Stimulated activated CD8-positive, alpha-beta memory T cell treated with anti-CD3 and anti-CD28 coated beads, Interleukin-4, amount 100 ng/mL, for 48 hours (primary cell): ENCODE data around the gene MT2A.

Experiments used
- DNase-seq: peaks from one replicate; pipeline ENCODE4 v3.0.0-alpha.2; 2020

Gene MT2A

DNA sequence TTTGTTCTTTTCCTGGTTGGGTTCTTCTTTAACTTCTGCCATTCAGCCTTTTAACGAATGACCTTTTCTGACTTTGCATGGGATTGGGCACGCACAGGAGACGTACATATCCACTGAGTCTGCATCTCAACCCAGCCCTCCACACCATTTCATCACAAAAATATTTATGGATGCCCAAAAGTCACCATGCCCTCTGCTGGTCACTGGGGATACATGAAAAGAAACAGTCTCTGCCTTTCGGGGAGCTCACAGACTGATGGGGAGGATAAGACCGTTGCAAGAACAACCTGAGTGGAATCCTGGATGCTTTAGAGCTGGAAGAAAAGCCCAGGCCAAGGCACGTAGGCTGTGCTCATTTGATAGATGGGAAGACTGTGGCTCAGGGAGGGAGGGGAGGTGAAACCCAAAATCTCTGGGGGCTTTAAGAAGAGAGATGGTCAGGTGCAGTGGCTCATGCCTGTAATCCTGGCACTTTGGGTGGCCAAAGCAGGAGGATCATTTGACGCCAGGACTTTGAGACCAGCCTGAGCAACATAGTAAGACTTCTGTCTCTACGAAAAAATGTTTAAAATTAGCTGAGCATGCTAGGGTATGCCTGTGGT lies 7.9 kb upstream of the MT2A start:
- peak; percentile 45 for DNase-seq

DNA sequence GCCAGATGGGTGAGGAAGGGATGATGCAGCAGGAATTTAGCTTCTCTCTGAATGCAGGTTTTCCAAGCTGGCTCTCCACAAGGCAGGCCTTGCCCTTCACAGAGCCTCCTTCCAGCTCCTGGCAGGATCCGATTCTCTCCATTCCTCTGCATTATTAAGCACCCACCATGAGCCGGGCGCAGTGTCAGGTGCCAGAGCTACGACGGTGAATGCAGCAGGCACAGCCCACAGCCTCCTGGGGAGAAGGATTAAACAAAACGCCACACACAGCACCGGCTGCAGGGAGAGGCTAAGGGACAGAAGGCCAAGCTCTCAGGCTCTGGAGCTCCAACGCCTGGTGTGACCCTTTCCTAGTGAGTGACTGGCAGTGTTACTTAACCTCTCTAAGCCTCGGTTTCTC lies 7.1 kb upstream of the MT2A start:
- DNase-seq = peak; percentile 12

DNA sequence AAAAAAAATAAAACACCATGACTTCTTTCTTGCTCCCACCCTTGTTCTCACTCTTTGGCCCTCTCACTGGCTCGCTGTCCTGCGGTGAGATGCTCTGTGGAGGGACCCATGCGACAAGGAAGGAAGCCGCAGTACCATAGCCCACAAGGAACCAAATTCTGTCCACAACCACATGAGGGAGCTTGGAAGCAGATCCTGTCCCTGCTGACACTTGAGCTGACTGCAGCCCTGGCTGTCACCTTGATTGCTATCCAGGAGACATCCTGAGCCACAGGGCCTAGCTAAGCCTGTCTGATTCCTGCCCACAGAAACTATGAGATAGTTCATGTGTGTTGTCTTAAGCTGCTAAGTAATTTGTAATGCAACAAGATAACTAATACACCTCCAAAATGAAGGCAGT lies 4.8 kb upstream of the MT2A start:
- DNase-seq = no peak

DNA sequence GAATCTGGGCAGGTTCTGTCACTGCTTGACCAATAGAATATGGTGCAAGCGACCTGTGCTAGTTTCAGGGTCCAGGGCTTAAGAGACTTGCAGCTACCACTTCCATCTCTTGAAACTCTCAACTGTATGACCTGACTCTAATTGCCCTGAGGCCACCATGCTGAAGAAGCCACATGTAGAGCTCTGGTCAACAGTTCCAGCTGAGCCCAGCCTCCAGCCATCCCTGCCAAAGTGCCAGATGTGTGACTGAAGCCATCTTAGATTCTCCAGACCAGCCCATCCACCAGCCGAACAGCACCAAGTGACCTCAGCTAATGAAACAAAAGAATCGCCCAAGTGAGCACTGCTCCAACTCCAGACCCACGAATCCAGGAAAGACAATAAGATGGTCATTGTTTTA lies 3.4 kb upstream of the MT2A start:
- no peak for DNase-seq

DNA sequence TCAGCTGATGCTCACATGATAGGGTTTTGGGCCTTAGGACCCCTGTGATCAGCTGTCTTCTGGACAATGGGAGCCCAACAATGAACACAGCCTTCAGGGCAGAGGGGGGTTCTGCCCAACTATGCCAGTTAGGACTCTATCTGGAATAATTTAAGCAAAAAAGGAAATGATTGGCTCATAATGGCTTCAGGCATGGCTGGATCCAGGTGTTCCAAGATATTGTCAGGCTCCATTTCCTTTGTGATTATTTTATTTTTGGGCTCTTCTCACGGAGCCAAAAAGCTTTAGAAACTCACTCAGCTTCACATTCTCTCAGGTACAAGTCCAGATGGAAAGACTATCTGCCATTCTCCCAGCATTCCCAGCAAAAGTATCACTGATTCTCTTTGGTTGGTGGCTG lies 2.9 kb upstream of the MT2A start:
- no peak for DNase-seq

DNA sequence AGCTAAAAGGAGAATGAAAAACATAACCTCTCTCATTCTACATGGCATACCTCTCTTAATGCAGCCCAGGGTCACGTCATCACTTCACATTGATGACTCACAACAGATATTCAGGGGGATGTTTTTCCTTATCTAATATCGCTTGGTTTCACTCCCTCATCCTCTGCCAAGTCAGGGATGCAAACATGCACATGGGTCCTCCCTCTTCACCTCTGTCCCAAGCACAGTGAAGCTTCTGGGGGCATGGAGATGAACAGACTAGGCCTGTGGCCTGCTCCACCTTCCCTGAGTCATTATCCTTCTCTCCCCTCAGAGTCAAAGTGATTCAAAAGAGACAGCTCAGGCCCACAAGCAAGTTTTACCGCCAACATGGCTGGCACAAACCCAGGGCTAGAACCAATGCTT lies 2.3 kb upstream of the MT2A start:
- DNase-seq = no peak

DNA sequence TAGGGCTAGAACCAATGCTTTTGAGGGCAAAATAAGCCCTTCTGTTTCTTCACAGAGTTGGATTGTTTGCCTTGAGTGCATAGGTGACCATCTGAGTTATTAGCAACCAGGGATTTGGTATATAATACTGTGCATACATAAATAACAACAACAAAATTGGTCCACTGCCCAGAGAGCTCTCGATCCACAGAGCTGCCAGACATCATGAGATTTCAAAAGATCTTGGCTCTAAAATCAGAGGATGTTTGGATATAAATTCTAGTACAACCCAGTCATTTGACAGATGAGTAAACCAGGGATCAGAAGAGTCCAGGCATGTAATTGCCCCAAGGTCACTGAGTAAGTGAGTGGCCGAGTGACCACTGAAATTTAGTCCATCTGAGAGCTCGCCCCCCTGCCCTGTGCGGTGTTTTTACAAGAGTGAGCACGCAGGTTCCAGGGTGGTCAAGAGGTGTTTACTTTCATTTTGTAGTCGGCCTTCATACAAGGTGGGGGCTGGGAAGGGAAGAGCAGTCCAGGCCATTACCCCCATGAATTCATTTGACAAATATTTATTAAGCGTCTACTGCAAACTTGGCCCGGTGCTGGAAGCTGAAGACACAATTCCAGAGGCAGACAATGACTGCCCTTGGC lies 1.8 kb upstream of the MT2A start:
- no peak for DNase-seq

DNA sequence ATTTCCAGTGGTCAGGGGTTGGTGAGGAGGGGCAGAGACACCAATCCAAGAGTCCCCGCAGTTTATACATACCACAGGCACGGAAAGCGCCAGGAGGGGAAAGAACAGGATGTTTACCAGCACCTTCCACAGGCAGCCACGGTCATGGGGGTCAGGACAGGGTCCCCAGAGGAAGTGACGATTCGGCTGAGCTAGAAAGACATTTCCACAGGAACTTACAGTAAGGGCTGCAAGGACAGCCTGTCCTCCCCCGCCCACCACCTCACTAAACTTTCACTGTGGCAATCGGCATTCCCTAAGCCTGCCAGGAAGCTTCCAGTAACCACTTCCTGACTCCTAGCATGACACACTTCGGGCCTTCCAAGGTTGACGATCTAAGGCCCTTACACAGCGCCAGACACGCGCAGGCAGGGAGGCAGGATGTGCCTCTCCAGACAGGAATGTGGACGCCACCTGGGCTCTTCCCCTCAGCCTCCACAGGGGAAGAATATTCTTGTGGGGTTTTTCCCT lies 1.2 kb upstream of the MT2A start:
- peak; percentile 34 for DNase-seq

DNA sequence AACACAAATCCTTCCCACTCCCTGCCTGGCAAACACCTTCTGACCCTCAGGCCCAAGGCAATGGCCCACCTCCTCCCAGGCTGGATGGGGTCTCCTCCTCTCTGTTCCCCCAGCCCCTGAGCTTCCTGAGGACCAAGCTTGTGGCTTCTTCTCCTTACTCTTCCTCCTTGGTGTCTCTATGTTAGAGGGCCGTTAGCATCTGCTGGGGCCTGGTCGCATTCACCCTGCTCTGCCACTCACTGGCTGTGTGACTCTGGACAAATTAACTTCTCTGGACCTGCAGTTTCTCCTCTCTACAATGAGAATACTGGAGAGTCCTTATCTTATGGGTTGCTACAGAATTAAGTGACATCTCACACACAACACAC lies 725 bp upstream of the MT2A start:
- DNase-seq = no peak

DNA sequence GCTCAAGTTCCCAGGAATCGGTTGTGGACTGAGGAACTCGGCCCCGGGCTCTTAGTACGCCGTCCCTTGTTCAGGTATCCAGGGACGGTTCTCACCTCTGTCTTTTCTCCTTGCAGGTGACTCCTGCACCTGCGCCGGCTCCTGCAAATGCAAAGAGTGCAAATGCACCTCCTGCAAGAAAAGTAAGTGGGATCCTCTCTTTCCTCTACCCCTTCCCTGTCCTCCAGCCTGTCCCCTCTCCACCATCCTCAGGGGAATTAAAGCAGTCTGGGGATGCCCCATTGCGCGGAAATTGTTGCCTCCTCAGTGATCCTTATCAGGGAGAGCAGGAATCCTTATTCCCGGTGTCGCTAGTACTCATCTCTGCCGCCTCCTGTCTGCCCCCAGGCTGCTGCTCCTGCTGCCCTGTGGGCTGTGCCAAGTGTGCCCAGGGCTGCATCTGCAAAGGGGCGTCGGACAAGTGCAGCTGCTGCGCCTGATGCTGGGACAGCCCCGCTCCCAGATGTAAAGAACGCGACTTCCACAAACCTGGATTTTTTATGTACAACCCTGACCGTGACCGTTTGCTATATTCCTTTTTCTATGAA lies 585 bp downstream of the MT2A start:
- DNase-seq = peak; percentile 51

DNA sequence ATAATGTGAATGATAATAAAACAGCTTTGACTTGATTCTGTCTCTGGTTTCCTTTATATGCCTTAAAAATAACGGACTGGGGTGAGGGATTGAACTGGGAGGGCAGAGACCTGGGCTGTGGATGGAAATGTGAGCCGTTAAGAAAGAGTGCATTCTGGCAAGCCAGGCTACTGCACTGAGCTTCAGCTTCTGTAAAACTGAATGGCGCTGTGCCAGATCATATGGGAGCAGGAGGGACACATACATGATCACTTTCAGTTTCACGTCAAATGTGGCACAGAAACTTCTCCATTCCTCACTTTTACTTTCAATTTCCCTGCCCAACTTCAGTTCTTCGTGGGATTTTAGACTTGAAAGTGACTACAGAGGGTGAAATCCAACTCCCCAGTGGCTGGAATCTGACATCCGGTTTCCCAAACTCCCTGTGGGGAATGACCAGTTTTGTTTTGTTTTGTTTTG lies 1.1 kb downstream of the MT2A start:
- DNase-seq = peak; percentile 82

DNA sequence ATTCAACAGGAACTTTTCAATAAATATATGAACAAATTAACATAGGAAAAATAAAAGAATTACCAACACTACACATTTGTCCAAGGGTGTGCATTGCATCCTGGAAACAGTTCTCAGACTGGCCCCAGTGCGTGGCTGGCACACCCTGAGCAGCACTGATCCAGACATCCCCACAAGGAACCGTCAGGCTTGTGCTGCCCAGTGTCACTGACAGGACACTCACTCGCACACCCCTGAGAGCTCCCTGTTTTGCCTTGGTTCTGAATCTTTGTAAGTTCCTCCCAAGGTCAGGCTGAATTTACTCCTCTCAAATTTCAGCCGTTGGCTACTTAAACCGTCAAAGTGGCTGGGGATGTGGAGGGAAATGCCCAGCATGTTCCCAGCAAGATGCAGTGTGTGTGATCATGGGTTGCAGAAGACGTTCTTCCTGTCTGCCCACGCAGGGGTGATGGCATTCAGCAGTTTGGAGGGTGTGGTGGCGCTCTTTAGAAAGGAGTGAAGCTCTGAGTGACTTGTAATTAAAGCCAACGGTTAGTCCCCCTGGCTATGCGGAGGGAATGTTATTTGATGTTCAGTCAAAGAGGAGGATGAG lies 1.7 kb downstream of the MT2A start:
- DNase-seq = peak; percentile 86

DNA sequence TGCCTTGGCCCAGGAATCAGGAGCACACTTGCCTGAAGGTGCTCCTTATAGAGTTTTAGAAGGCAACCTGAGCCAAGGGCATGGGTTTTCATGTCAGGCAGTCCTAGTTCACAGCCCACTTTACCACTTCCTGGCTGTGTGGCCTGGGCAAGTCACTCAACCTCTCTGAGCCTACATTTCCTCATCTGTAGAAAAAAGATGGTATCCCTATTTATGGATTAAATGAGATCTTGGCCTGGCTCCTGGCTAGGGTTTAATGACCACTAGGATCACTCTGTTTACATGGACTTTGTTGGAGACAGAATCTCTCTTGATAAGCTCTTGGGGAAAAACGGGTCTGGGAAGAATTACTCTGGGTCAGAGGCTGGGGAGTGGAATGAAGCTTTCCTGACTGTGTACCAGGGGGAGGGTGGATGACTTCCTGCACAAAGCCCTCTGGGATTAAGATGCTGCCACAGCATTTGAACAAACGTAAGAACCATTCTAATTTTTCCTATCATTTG lies 2.3 kb downstream of the MT2A start:
- no peak for DNase-seq

DNA sequence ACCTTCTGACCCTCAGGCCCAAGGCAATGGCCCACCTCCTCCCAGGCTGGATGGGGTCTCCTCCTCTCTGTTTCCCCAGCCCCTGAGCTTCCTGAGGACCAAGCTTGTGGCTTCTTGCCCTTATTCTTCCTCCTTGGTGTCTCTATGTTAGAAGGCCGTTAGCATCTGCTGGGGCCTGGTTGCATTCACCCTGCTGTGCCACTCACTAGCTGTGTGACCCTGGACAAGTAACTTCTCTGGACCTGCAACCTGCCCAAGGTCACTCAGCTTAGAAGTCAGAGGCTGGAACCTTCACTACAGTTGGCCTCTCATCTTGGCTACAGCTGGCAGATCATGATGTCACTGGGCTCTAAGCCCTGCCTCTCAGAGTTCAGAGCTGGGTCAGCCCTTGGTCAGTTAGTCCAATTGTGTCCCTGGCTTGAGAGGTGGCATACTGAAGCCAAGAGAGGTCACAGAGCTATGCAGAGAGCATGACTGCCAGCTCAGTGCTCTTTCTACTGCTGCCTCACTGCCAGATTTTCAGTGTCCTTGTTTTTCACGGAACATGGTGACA lies 3.0 kb downstream of the MT2A start:
- DNase-seq = peak; percentile 34

DNA sequence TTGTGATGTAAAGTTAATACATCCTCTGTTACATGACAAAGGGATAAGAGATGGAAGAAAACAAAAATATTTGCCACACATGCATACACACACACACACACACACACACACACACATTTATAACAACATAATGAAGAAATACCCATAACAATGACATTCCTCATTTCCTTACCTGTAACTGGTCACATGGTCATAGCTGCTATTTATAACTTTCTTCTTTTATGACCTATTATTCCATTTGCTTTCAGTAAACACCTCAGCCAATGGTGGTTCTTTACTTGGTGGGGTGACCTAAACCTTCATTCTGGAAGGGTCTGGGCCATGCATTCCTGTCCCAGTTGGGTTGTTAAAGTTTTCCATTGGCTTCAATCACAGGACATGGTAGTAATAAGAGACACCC lies 5.3 kb downstream of the MT2A start:
- no peak for DNase-seq

DNA sequence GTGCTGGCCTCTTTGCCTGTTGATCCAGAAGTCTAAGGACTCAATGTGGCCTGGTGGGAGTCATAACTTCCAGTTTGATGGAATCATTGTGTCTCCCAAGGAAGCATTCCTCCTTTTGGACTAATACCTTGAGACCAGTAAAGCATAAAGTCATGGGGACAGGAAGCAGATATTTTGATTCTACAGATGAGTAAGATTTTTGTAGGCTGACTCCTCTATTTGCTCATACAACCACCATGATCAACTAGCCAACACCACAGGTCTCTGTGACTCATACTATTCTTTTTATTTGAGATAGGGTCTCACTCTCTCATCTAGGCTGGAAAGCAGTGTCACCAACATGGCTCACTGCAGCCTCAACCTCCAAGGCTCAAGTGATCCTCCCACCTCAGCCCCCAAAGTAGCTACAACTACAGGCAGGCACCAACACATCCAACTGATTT lies 6.2 kb downstream of the MT2A start:
- DNase-seq = peak; percentile 62

DNA sequence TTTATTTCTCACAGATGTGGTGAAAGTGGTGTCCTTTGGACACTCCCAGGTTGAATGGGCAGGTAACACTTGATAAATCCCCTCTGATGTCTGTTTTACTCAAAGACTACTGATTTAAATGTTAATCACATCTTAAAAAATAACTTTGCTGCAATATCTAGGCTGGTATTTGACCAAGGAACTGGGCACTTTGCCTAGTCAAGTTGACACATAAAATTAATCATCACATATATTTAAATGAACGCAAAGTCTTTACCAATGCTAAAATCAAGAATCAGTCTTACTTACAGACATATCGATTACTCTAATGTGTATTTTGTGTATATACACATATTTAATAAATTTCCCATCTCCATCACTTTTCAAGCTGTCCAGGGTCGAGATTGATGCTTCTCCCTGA lies 7.0 kb downstream of the MT2A start:
- no peak for DNase-seq

DNA sequence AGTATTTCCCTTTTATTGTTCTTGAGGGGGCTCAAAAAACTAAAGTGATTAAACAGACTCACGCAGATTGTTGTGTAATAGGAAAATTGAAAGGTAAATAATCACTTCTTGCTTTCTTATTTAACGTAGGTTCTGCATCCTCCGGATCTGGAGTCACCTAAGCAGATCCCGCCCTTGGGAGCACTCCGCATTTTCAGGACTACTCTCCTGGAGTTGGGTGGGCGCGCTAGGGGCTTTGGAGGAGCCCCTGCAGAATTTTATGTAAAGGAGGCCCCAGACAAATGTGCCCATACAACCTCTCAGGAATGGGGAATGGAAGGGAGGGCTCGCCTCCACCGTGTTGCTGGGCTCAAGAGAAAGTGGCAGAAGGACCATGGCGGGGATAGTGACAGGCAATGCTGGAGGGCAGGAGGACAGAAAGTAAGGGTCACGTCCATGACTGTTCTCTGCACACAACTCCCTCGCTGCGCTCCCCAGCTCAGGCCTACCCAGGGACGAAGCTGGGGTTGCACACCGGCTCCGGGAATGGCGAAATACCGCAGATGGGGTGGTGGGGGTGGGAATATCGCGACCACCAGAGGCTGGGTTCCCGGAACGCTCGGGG lies 8.3 kb downstream of the MT2A start:
- DNase-seq = no peak

DNA sequence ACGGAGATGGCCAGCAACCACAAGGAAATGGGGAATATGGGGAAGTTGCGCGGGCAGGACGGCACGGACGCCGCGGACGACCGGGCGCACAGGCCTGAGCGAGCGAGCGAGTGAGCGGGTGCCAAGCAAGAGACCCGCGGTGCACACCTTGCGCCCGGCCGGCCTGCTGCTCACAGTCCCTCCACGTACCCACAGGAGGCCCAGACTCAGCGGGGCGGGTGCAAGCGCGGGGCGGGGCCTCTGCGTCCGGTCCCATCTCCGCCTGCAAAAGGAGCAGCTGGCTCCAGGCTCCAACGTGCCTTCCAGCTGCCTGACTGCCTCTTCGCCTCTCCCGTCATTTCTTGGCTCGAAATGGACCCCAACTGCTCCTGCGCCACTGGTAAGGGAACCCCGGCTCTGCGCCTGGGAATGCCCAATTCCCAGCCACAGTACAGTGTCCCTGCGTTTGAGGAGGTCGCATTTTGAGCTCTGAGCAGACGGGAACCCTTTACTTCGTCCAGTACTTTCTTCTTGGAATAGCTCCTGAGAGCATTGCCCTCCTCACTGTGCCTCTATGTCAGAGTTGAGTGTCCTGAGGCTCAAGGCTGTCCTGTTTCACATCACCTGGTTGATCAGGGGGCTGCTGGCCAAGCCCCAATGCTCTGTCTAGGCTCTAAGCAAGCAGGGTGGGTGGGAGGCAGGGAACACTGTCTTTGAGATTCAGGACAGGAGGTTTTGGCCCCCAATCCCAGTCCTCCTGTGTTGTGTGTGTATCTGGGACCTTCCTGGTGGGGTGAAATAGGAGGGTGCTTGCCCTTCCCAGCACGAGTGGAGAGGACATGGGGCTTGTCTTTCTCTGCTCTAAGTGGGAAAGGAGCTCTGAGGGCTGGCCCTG lies 9.1 kb downstream of the MT2A start:
- DNase-seq = peak; percentile 83

DNA sequence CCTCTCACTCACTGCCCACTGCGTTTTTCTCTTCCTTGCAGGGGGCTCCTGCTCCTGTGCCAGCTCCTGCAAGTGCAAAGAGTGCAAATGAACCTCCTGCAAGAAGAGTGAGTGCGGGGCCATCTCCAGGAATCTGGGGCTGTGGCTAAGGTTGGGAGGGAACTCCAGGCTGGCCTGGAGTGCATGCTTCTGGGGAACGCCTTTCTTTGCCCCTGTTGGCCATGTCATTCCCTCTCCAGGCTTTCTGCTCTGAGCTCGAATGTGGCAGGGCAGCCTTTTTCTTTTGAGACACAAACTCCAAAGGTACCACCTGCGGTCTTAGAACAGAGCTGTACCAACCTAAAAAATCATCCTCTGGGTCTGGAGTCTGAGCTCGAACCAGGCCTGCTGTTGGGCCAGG lies 9.8 kb downstream of the MT2A start:
- DNase-seq = no peak

DNA sequence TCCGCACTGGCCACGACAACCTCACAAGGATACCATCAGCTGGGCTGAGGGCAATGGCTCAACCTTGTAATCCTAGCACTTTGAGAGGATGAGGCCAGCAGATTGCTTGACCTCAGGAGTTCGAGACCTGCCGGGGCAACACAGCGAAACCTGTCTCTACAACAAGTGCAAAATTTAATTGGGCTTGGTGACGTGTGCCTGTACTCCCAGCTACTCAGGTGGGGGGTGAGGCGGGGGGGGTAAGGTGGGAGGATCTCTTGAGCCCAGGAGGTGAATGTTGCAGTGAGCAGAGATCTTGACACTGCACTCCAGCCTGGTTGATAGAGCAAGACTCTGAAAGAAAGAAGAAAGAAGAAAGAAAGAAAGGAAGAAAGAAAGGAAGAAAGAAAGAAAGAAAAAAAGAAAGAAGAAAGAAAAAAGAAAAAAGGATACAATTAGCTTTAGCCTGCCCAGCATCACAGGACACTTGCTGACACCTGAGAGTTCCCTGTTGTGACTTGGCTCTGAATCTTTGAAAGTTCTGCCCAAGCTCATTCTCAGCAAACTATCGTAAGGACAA lies 12.0 kb downstream of the MT2A start:
- DNase-seq = no peak
